Neural cell (in vitro differentiated cells): ENCODE data around the gene FRMD4A. TPM values are rescaled to one million over a fixed set of nuclear protein-coding genes. Genes with fewer than 3 reads are reported as not detected.

Experiments
- H2AFZ ChIP-seq: fragments of 200-600, 300-800 bp; sonication (generic), shearing (Covaris generic); 2 replicates; pipeline ENCODE4 v1.6.0; 2014; ENCODE audit warnings: low read depth, mild to moderate bottlenecking, antibody characterized with exemption, low read length, moderate library complexity
- H3F3A ChIP-seq: fragments of 200-600 bp; shearing (Covaris generic); 2 replicates; pipeline ENCODE4 v1.6.1; 2016; ENCODE audit warnings: mild to moderate bottlenecking, moderate library complexity, mixed read lengths, antibody characterized with exemption, low read length; ENCODE audit not compliant: insufficient read depth, poor library complexity, severe bottlenecking
- H3K27ac ChIP-seq: fragments of 200-600, 300-800 bp; sonication (generic), shearing (Covaris generic); 2 replicates; pipeline ENCODE4 v1.5.1; 2014; ENCODE audit warnings: mild to moderate bottlenecking, low read length, moderate library complexity
- H3K27me3 ChIP-seq: fragments of 300-800, 200-600 bp; sonication (generic), shearing (Covaris generic); 2 replicates; pipeline ENCODE4 v1.6.0; 2014; ENCODE audit warnings: mild to moderate bottlenecking, low read depth, low read length, moderate library complexity; ENCODE audit not compliant: insufficient read depth
- H3K36me3 ChIP-seq: fragments of 300-800, 200-600 bp; sonication (generic), shearing (Covaris generic); 2 replicates; pipeline ENCODE4 v1.5.1; 2014; ENCODE audit warnings: mild to moderate bottlenecking, antibody characterized with exemption, low read length, moderate library complexity; ENCODE audit not compliant: insufficient read depth
- H3K4me2 ChIP-seq: fragments of 300-800, 200-600 bp; sonication (generic), shearing (Covaris generic); 2 replicates; pipeline ENCODE4 v1.6.0; 2014; ENCODE audit warnings: mild to moderate bottlenecking, low read length
- H3K4me3 ChIP-seq: fragments of 300-800, 200-600 bp; sonication (generic), shearing (Covaris generic); 2 replicates; pipeline ENCODE4 v1.5.1; 2014; ENCODE audit warnings: mild to moderate bottlenecking, low read length, moderate library complexity
- H3K79me2 ChIP-seq: fragments of 200-600 bp; shearing (Covaris generic); replicated peaks from 2 replicates; pipeline ENCODE4 v1.6.0; 2014; ENCODE audit warnings: mild to moderate bottlenecking, low read length, moderate library complexity; ENCODE audit not compliant: insufficient read depth
- H3K9ac ChIP-seq: fragments of 300-800, 200-600 bp; sonication (generic), shearing (Covaris generic); 2 replicates; pipeline ENCODE4 v1.6.1; 2016; ENCODE audit warnings: mild to moderate bottlenecking, low read length, mixed read lengths
- H3K9me2 ChIP-seq: fragments of 200-600 bp; shearing (Covaris generic); 2 replicates; pipeline ENCODE4 v1.6.1; 2016; ENCODE audit warnings: mild to moderate bottlenecking, low read length, mixed read lengths; ENCODE audit not compliant: insufficient read depth
- H3K9me3 ChIP-seq: fragments of 200-600, 300-800 bp; sonication (generic), shearing (Covaris generic); 2 replicates; pipeline ENCODE4 v1.6.1; 2016; ENCODE audit warnings: mild to moderate bottlenecking, mixed run types, low read length, moderate library complexity, mixed read lengths
- H4K20me1 ChIP-seq: fragments of 200-600 bp; shearing (Covaris generic); 2 replicates; pipeline ENCODE4 v1.6.1; 2016; ENCODE audit warnings: mild to moderate bottlenecking, mixed run types; ENCODE audit not compliant: insufficient read depth
- CTCF ChIP-seq: fragments of 450-650 bp; IDR thresholded peaks from 2 replicates; pipeline ENCODE4 v1.5.1; 2014; ENCODE audit warnings: antibody characterized with exemption, mild to moderate bottlenecking, moderate library complexity; ENCODE audit not compliant: poor library complexity, severe bottlenecking
- EP300 ChIP-seq: fragments of 450-650 bp; conservative IDR thresholded peaks from 2 replicates; pipeline ENCODE4 v1.6.1; 2014; ENCODE audit warnings: antibody characterized with exemption, mild to moderate bottlenecking, moderate library complexity; ENCODE audit not compliant: poor library complexity, severe bottlenecking
- EZH2 ChIP-seq: fragments of 200-600, 300-800 bp; shearing (Covaris generic), sonication (generic); IDR thresholded peaks from 2 replicates; pipeline ENCODE4 v1.6.1; 2014; ENCODE audit warnings: antibody characterized with exemption, low read length, borderline replicate concordance, mild to moderate bottlenecking; ENCODE audit not compliant: insufficient read depth, poor library complexity, severe bottlenecking
- MXI1 ChIP-seq: fragments of 450-650 bp; conservative IDR thresholded peaks from 2 replicates; pipeline ENCODE4 v1.6.1; 2014; ENCODE audit warnings: antibody characterized with exemption, mild to moderate bottlenecking; ENCODE audit not compliant: poor library complexity, severe bottlenecking
- POLR2AphosphoS5 ChIP-seq: IDR thresholded peaks from 2 replicates; pipeline ENCODE4 v1.6.1; 2012
- RAD21 ChIP-seq: fragments of 450-650 bp; conservative IDR thresholded peaks from 2 replicates; pipeline ENCODE4 v1.6.1; 2014; ENCODE audit warnings: antibody characterized with exemption, mild to moderate bottlenecking, moderate library complexity
- REST ChIP-seq: IDR thresholded peaks from 2 replicates; pipeline ENCODE4 v1.6.1; 2012; ENCODE audit warnings: borderline replicate concordance
- SMC3 ChIP-seq: fragments of 450-650 bp; conservative IDR thresholded peaks from 2 replicates; pipeline ENCODE4 v1.6.1; 2014; ENCODE audit warnings: antibody characterized with exemption, mild to moderate bottlenecking, moderate library complexity; ENCODE audit not compliant: poor library complexity
- TAF1 ChIP-seq: IDR thresholded peaks from 2 replicates; pipeline ENCODE4 v1.6.1; 2012; ENCODE audit warnings: low read depth
- polyA plus RNA-seq: library from polyadenylated mRNA; depleted of rRNA; stranded (reverse); fragments of >200 nt; gene quantifications from 2 replicates; pipeline ENCODE4 v1.2.3, GENCODE V29; 2014

The FRMD4A gene
- polyA plus RNA-seq, 1 donor from 2014 or later = 36.5 TPM

GRCh38 chr10:14185316-14186045 lies 145.2 kb downstream of the FRMD4A start:
- no peaks in the 10 kb centered on the region for H3F3A ChIP-seq
- H3K4me2 ChIP-seq = no peak overlapping the region
- no peak overlapping the region for H3K4me3 ChIP-seq
- no peaks in the 10 kb centered on the region for H3K36me3 ChIP-seq
- no peak overlapping the region for H3K9ac ChIP-seq
- H3K79me2 ChIP-seq = no peaks in the 10 kb centered on the region
- no peaks in the 10 kb centered on the region for H4K20me1 ChIP-seq
- H3K9me3 ChIP-seq = no peaks in the 10 kb centered on the region
- H3K9me2 ChIP-seq = no peaks in the 10 kb centered on the region
- H3K27me3 ChIP-seq = no peaks in the 10 kb centered on the region
- no peak overlapping the region for H2AFZ ChIP-seq
- TF ChIP-seq MXI1 (no peak), REST (no peak)
- H3K27ac ChIP-seq = no peak overlapping the region

- H3K79me2 ChIP-seq = no peaks in the 10 kb centered on the region
- H3K27me3 ChIP-seq = no peaks in the 10 kb centered on the region
- H3K9ac ChIP-seq = no peak overlapping the region
- no peaks in the 10 kb centered on the region for H3K9me2 ChIP-seq
- H3K4me3 ChIP-seq = no peak overlapping the region
- H3K4me2 ChIP-seq = no peak overlapping the region
- TF ChIP-seq CTCF (no peak), MXI1 (no peak), EP300 (no peak), SMC3 (no peak), TAF1 (no peak), RAD21 (no peak), POLR2AphosphoS5 (no peak), EZH2 (no peak), REST (no peak)
- H3K9me3 ChIP-seq = no peaks in the 10 kb centered on the region
- H3K27ac ChIP-seq = no peak overlapping the region
- H3F3A ChIP-seq = no peaks in the 10 kb centered on the region
- H2AFZ ChIP-seq = no peak overlapping the region
- H3K36me3 ChIP-seq = no peaks in the 10 kb centered on the region
- H4K20me1 ChIP-seq = no peaks in the 10 kb centered on the region
Observed at GRCh38 chr10:14184841-14185315, 145.8 kb downstream of the FRMD4A start.
